Fibroblast of mammary gland (primary cell): ENCODE data around the gene UBAC2.

Source experiments
- DNase-seq: peaks from one replicate; pipeline ENCODE4 v3.0.0-alpha.2; 2010; ENCODE audit warnings: low read depth
- H3K4me3 ChIP-seq: 2 replicates; pipeline ENCODE4 v1.5.1; 2011; ENCODE audit warnings: low read depth, mild to moderate bottlenecking, low read length, moderate library complexity; ENCODE audit not compliant: control insufficient read depth
- TF ChIP-seq, protein P1 (sequence below): conservative IDR thresholded peaks from 2 replicates; pipeline ENCODE4 v1.5.1; 2011; ENCODE audit warnings: low read depth, low read length, inconsistent platforms; ENCODE audit not compliant: control insufficient read depth, insufficient read depth

UBAC2 gene

DNA sequence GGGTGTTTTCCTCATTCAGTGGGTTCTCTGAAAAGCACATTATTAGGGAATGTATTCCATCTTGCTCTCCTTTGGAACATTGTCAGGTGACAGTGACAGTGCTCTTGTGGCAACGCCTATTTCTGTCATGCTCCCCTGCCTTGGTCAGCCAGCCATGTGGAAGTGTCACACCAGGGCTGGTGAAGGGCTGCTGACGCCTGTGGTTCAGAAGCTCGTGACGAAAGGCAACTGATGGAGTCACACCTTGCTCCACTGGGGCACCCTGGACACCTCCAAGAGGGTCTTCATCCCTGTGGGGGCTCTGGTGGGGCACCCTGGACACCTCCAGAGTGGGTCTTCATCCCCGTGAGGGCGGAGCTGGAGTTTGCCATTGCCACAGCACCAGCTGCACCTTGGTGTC, 175.5 kb downstream of the UBAC2 start:
- TF ChIP-seq, protein P1, sequence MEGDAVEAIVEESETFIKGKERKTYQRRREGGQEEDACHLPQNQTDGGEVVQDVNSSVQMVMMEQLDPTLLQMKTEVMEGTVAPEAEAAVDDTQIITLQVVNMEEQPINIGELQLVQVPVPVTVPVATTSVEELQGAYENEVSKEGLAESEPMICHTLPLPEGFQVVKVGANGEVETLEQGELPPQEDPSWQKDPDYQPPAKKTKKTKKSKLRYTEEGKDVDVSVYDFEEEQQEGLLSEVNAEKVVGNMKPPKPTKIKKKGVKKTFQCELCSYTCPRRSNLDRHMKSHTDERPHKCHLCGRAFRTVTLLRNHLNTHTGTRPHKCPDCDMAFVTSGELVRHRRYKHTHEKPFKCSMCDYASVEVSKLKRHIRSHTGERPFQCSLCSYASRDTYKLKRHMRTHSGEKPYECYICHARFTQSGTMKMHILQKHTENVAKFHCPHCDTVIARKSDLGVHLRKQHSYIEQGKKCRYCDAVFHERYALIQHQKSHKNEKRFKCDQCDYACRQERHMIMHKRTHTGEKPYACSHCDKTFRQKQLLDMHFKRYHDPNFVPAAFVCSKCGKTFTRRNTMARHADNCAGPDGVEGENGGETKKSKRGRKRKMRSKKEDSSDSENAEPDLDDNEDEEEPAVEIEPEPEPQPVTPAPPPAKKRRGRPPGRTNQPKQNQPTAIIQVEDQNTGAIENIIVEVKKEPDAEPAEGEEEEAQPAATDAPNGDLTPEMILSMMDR, result no peak
- DNase-seq, result no peak
- H3K4me3 ChIP-seq, result no peak overlapping the region

DNA sequence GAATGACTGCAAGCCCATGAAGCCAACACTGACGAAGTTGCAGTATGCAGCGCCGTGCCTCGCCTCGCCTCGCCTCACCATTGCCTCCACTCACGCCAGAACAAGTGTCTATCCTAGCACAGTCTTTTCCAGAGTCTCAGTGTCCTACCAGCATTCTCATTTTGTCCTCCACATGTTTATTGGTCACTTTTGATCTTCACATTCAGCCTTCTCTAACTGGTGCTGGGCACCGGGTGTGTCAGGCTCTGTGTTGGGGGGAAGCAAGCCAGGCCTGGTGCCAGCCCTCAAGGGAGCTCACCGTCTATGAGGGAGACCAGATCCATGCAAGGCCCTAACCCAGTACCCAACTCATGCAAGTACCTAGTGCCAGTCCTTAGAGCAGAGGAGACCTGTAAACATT, 176.3 kb downstream of the UBAC2 start:
- no peak for DNase-seq
- H3K4me3 ChIP-seq, result no peak overlapping the region
- TF ChIP-seq, protein P1, result no peak

DNA sequence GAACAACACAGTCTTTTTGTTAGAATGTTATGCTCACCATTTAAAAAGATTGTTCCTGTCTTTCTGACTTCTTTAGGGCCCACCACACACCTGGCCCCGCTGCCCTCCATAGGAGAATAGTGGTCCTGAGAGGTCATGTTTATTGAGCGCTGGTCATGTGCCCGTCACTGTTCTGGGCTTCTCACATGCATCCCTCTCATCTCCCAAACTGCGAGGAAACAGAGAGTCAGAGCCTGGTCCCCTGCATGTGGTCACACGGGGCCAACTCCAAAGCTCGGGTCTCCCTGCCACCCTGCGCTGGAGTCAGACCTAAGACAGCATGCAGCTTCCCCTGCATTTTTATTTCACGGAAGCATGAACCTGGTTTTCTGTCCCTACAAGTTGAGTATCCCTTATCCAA, 177.0 kb downstream of the UBAC2 start:
- DNase-seq, result no peak
- no peak overlapping the region for H3K4me3 ChIP-seq
- TF ChIP-seq, protein P1, result no peak

DNA sequence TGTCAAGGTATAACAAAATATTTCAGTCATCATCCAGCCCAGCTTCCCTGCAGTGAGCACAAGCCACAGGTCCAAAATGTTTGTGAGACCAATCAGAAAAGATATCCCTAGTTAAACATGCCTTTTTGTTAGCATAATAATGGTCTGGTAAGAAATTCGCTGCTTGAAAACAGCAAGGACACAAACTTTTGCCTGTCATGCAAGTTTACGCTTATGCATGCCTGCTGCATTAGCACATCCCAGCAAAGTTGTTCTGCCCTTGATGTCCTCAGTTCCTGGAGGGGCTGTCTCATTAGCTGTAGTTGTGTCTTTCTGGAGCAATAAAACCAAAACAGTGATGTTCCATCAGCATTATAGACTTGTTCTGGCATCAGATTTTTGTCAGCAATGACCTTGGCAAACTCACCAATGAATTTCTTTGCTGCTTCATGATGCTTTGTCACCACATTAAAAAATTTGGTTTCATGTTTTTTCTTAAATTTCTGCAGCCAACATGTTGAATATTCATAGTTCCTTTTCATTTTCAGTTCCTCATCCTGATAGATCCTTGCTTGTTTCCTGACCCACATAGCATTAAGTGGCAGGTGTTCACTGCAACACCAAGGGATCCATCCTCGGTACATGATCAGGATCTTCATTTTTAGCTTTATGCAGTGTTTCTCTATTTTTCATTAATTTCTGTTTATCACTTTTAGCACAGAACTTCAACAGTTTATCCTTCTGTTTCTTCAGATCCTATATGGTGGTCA, 178.5 kb downstream of the UBAC2 start:
- no peak for DNase-seq
- H3K4me3 ChIP-seq, result no peak overlapping the region
- TF ChIP-seq, protein P1, result no peak

DNA sequence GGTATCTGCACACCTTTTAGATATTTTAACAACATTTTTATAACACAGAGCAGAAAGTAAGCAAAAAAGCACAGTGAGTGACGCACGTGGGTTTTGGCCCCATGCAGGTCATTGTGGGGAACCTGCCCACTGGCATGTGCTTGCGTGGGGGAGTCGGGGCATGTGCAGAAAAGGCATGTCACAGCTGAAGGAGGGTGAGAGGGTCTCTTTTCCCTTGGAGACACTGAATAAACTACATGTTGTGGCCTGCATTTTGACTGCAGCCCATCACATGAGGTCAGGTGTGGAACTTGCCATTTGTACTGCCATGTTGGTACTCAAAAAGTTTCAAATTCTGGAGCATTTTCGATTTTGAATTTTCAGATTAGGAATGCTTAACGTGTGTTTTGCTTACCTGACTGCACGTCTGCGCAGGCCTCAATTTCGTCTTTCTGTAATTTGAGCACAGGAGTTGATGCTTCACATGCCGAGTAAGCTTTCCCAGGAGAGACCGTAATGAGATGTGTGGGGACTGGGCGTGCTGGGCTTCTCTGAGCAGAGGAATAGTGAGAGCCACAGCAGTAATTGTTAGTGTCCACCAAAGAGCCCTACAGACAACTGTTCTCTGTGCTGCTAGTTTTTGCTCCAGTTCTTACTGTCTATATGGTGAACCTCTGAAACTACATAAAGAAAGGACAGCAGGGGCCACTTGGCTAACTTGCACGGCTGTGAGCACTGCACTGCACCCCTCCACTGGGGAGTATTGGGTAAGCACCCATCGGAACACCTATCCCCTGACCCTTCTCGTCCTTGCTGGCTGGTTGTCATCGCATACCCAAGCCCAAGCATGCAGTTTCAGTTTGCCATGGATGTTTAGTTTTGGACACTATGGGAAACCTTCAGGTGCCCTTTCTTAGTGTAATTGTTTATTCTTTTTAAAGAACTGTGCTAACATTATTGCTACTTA, 179.5 kb downstream of the UBAC2 start:
- no peak overlapping the region for H3K4me3 ChIP-seq
- TF ChIP-seq, protein P1, result no peak
- DNase-seq, result no peak

DNA sequence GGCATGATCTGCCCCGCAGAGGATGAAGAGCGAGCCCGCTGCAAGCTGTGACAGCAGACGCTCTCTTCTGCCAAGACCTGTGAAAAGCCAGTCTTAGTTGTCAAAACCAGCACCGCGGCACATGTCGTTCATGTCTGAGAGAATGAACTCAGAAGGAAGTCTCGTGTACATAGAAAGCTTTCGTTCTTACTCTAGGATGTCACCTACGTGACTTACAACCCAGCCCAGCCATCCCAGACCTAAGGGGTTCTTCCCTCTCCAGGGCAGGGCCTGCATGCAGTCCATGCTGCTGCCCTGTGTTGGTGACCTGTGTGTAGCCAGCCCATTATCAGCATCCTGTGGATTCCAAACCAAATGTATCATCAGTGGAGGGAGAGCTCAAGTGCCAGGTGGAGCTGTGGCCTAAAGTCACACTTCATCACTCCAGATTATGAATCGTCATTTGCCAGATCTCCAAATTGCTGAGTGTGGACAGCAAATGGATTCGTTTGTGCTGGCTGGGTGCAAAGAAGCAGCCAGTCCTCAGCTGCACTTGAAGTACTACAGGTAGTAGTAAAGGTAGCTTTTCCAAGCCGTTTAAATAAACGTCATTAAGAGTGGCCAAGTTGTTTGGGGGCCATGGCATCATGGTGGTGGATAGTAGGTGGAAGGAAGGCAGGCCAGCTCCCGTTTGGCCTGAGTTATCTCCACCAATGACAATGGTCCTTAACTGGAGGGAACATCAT, 180.4 kb downstream of the UBAC2 start:
- DNase-seq, result no peak
- H3K4me3 ChIP-seq, result no peak overlapping the region
- TF ChIP-seq, protein P1, result no peak
